Naive B cell (primary cell): ENCODE measurements around the gene EXOC6B. TPM values are rescaled to one million over a fixed set of nuclear protein-coding genes. Genes with fewer than 3 reads are reported as not detected.

Experiments used
- ATAC-seq, 2 donors: fragments of 150-1000 bp; cut with Tn5 transposase; 2 replicates each; pipeline ENCODE4 v1.10.0; 2021; ENCODE audit warnings: low read depth in 2 of 2, mild to moderate bottlenecking in 2 of 2, moderate library complexity in 2 of 2
- DNase-seq: peaks from one replicate; pipeline ENCODE4 v3.0.0; 2022
- H3K27ac Mint-ChIP-seq, 6 donors: one replicate each; pipeline ENCODE4 v1.8.0; 2020 to 2022; ENCODE audit warnings: mild to moderate bottlenecking in 6 of 6, mixed read lengths in 6 of 6, moderate library complexity in 5 of 6, inconsistent platforms in 2 of 6
- H3K27me3 Mint-ChIP-seq, 3 donors: one replicate each; pipeline ENCODE4 v1.8.0; 2021 to 2022; ENCODE audit warnings: mixed read lengths in 3 of 3, mild to moderate bottlenecking in 1 of 3
- H3K36me3 Mint-ChIP-seq, 2 donors: one replicate each; pipeline ENCODE4 v1.8.0; 2020 to 2022; ENCODE audit warnings: mixed read lengths in 2 of 2, inconsistent platforms in 1 of 2, mild to moderate bottlenecking in 1 of 2
- H3K4me1 Mint-ChIP-seq, 3 donors: one replicate each; pipeline ENCODE4 v1.8.0; 2020 to 2022; ENCODE audit warnings: mixed read lengths in 3 of 3, inconsistent platforms in 1 of 3, mild to moderate bottlenecking in 1 of 3, moderate library complexity in 1 of 3
- H3K4me3 Mint-ChIP-seq, 8 donors: one replicate each; pipeline ENCODE4 v1.8.0; 2020 to 2022; ENCODE audit warnings: mild to moderate bottlenecking in 8 of 8, mixed read lengths in 8 of 8, moderate library complexity in 8 of 8, inconsistent platforms in 2 of 8
- H3K9me3 Mint-ChIP-seq, 7 donors: one replicate each; pipeline ENCODE4 v1.8.0; 2020 to 2022; ENCODE audit warnings: mixed read lengths in 7 of 7, mild to moderate bottlenecking in 5 of 7, inconsistent platforms in 2 of 7, moderate library complexity in 1 of 7
- polyA plus RNA-seq, 6 donors: library from polyadenylated mRNA; unstranded; fragments of 300-500 nt; fragmentation: Illumina TruSeq; gene quantifications; one replicate each; pipeline ENCODE4 v1.2.3, GENCODE V29; 2021; ENCODE audit warnings: low read depth in 6 of 6

EXOC6B gene
- polyA plus RNA-seq, 6 donors from 2014 or later = 1.8 to 3.0 (median 2.6) TPM; not detected in 1

DNA sequence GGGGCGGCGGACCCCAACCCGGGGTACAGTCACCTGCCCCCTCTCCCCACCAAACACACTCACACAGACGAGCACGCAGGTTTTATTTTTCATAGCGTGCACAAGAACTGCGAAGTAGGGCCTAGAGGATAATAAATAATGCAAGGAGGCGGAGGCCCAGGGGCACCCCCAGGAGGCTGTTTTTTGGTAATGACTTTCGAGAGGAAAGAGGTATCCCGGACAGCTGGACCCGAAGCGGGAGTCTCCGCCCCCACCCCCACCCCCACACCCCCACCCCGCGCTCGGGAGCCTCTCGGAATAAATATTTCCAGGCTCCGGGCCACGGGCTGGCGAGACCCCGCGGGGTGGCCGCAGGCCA, 681.6 kb downstream of the EXOC6B start:
- DNase-seq (no peak), ATAC-seq (no peak)
- peaks cover 27 to 84% (median 65%) of the 10 kb centered on the region in 3 donors for H3K27me3 Mint-ChIP-seq
- H3K4me3 Mint-ChIP-seq = peak overlapping the region in 6 of 8 donors; percentile 33 to 75 (median 64)
- H3K4me1 Mint-ChIP-seq = peaks cover 21 to 41% (median 35%) of the 10 kb centered on the region in 3 donors
- H3K36me3 Mint-ChIP-seq = peaks cover 0 to 9% of the 10 kb centered on the region in 2 donors
- H3K27ac Mint-ChIP-seq = peak overlapping the region in 1 of 6 donors; percentile 47
- H3K9me3 Mint-ChIP-seq = peaks cover 0 to 12% (median 7%) of the 10 kb centered on the region in 7 donors

DNA sequence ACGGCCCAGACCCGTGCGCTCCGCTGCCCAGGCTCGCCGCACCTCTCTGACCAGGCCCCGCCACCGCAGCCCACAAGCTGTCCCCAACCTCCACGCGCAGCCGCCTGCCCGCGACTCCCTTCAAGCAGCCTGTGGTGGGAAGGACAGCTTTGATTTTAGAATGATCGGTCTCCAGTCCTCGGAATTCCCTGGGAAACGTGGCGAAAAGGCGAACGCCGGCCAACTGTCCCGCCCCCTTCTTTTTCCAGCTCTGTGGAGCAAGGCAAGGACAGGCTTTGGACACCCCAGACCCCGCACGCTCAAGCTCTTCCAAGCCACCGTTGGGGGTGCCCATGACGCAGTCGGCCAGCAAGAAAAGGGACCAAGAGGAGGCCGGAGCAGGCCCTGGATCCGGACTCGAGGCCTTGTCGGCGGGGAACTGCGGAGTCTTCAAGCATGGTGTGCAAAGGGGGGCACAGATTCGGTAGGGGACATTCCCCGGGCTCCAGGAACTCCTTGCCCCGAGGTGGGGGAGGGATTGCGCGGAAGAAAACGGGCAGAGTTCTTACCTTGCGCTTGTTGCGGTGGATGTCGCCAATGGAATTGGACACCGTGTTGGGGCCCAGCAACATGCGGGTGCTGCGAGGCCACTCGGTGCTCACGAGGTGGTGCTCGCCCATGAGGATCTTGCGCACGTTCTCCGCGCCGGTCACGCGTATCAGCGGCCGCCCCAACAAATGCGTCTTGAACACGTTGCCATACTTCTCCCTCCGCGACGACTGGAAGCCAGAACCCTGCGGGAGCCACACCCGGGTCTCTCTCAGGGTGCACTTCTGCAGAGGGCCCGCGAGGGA, 682.2 kb downstream of the EXOC6B start:
- Mint-ChIP-seq H3K36me3 (peaks cover 0 to 8% of the 10 kb centered on the region in 2 donors), H3K27me3 (peaks cover 21 to 78% (median 59%) of the 10 kb centered on the region in 3 donors), H3K9me3 (peaks cover 0 to 12% (median 7%) of the 10 kb centered on the region in 7 donors), H3K27ac (no peak overlapping the region), H3K4me1 (peaks cover 15 to 35% (median 31%) of the 10 kb centered on the region in 3 donors), H3K4me3 (peak overlapping the region in 6 of 8 donors; percentile 53 to 75 (median 64))
- DNase-seq = no peak
- no peak for ATAC-seq

DNA sequence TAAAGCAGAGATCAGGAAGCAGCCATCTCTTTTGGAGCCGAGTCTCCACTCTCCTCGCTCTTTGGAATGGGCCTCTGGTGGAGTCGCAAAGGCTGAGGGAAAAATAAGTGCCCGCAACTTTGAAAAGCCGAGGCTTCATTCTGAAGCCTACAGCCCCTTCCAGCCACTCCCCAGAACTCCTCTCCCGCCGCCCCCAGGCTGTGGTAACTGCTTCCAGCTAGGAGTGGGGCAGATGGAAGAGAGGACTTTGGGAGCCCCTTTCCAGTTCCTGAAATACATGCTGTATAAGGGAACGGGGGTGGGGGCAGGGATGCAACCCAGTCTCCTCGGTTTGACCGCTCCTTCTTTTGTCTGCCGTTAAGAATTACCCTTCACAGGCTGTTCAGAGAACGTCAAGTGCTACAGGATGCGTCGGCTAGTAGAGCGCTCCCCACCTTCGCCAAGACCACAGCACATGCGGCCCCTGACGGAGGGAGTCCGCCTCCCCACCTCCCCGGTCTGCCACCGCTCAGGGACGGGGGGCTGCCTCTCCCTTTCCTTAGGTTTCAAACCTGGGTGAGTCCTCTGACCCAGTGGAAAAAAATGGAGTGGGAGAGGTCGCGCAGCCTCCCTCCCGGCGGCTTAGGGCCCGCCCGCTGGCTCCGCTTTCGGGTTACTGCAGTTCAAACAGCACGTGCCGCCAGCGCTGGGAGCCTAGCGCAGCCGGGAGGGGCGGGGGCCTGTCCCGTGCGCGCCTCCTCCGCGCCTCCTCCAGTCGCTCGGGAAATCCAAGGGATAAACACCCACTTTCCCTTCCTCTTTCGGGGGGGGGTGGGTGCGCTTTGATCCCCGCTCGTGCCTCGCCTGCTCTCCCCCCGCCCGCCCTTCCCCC, 683.0 kb downstream of the EXOC6B start:
- Mint-ChIP-seq H3K4me1 (peaks cover 13 to 29% (median 25%) of the 10 kb centered on the region in 3 donors), H3K27me3 (peaks cover 15 to 71% (median 51%) of the 10 kb centered on the region in 3 donors), H3K27ac (no peak overlapping the region), H3K4me3 (peak overlapping the region in 2 of 8 donors; percentile 25 to 42), H3K9me3 (peaks cover 0 to 9% (median 6%) of the 10 kb centered on the region in 7 donors), H3K36me3 (peaks cover 0 to 8% of the 10 kb centered on the region in 2 donors)
- no peak for ATAC-seq
- DNase-seq = no peak

DNA sequence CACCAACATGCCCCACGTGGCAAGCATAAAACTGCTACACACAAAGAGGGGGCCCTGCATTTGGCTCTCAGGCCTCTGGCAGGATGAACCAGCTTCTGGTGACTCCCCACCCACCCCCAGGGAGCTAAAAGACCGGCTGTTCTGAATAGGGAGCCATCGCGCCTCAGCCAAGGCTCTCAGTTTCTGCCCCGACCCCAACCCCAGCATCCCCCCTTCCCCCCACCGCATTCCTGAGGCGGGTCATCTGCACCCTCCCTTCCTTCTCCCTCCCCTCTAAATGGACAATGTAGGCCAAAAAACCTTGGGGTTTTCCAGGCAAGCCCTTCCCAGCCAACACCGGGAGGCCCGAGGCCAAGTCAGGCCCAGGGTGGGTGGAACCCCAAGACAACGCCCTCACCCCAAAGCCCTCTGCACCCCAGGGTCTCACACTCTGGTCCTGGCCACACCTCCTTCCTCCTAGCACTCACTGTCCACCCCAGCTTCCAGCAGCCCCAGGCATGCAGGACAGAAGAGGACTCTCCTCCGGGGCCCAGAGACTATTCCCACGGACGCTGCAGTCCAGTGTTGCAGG, 683.9 kb downstream of the EXOC6B start:
- H3K27ac Mint-ChIP-seq = peak overlapping the region in 1 of 6 donors; percentile 78
- peaks cover 0 to 7% (median 6%) of the 10 kb centered on the region in 7 donors for H3K9me3 Mint-ChIP-seq
- peaks cover 0 to 8% of the 10 kb centered on the region in 2 donors for H3K36me3 Mint-ChIP-seq
- DNase-seq = no peak
- no peak for ATAC-seq
- H3K27me3 Mint-ChIP-seq = peaks cover 12 to 72% (median 55%) of the 10 kb centered on the region in 3 donors
- peak overlapping the region in 1 of 8 donors; percentile 42 for H3K4me3 Mint-ChIP-seq
- peaks cover 17 to 31% (median 24%) of the 10 kb centered on the region in 3 donors for H3K4me1 Mint-ChIP-seq

DNA sequence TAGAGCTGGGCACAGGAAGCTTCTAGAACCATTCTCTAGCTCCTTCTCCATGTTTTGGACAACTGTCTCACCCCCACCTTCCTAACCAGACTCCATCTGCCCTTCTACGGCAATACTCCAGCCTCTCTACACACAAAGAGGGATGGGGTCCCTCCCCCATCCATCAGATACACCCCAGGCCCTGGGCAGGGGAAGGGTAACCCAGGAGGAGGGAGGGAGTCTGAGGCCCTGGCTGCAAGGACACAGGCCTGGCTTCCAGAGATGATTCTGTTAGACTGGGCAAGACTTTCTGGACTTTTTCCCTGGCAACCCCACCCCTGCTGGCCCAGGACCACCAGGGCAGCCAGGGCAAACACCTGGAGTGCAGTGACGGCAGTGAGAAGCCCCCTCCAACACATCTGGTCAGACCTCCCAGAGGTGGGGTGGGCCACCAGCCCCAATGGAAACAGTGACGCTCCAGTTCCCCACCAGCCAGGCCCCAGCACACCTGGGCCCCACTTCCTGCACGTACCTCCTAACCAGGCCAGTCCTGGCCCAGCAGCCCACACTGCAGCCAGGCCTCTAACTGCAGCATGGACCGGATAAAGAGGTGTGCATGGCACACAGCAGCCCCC, 684.7 kb downstream of the EXOC6B start:
- Mint-ChIP-seq H3K27ac (peak overlapping the region in 1 of 6 donors; percentile 61), H3K4me1 (peaks cover 12 to 25% (median 16%) of the 10 kb centered on the region in 3 donors), H3K36me3 (peaks cover 0 to 8% of the 10 kb centered on the region in 2 donors), H3K9me3 (peaks cover 0 to 1% (median 0%) of the 10 kb centered on the region in 7 donors), H3K4me3 (no peak overlapping the region), H3K27me3 (peaks cover 5 to 70% (median 47%) of the 10 kb centered on the region in 3 donors)
- ATAC-seq = no peak
- no peak for DNase-seq

DNA sequence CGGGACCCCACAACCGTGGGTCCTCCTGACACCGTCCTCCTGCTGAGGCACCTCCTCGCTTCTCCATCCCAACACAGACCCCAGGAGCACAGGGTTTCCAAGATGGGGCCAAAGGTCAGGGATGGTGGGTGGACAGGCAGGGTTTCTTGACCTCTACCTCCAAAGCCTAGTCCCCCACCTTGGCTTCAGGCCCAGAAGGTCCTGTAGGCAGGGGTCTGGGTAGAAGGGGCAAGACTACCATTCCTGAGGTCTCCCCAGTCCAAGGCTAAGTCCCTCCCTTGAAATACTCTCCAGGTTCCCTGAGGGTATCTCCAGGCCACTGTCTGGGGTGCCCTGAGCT, 685.2 kb downstream of the EXOC6B start:
- H3K9me3 Mint-ChIP-seq = peaks cover 0 to 1% (median 0%) of the 10 kb centered on the region in 7 donors
- peaks cover 3 to 69% (median 42%) of the 10 kb centered on the region in 3 donors for H3K27me3 Mint-ChIP-seq
- H3K4me3 Mint-ChIP-seq = no peak overlapping the region
- peaks cover 0 to 4% of the 10 kb centered on the region in 2 donors for H3K36me3 Mint-ChIP-seq
- ATAC-seq (no peak), DNase-seq (no peak)
- peaks cover 10 to 22% (median 10%) of the 10 kb centered on the region in 3 donors for H3K4me1 Mint-ChIP-seq
- no peak overlapping the region for H3K27ac Mint-ChIP-seq

DNA sequence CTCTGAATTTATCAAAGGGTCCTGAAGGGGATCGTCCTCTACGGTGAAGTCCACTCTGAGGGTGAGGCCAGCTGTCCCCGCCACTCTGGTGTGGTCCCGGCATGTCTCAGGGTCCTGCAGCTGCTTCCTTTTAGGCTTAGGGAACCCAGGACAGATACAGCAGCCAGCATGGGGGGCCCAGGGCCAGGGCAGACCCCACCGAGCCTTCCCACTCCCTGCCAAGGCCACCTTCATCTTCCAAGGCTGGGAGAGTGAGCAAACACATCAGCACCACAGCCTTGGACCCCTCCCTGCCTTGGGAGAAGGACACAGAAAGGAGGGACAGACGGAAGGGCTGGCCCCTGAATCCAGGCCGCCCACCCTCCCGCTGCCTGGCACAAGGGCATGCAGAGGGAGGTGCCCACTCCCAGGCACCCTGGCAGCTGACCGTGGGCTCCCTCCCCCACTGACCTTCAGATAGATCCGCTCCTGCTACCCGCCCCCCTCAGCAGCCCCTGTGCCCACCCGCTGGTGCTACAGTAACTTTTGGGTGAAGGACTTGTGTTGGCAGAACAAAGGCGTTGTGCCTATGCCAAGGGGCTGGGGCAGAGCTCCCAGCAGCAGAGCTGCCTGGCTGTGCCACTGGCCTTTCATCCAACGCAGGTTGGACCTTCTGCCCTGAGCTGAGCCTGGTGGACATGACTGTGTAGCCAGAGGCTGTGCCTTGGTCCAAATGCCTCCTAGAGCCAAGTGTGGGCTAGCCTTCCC, 685.8 kb downstream of the EXOC6B start:
- no peak for ATAC-seq
- DNase-seq = no peak
- Mint-ChIP-seq H3K9me3 (no peaks in the 10 kb centered on the region), H3K4me1 (peaks cover 7 to 17% (median 8%) of the 10 kb centered on the region in 3 donors), H3K36me3 (no peaks in the 10 kb centered on the region), H3K27ac (no peak overlapping the region), H3K27me3 (peaks cover 0 to 65% (median 37%) of the 10 kb centered on the region in 3 donors), H3K4me3 (no peak overlapping the region)

DNA sequence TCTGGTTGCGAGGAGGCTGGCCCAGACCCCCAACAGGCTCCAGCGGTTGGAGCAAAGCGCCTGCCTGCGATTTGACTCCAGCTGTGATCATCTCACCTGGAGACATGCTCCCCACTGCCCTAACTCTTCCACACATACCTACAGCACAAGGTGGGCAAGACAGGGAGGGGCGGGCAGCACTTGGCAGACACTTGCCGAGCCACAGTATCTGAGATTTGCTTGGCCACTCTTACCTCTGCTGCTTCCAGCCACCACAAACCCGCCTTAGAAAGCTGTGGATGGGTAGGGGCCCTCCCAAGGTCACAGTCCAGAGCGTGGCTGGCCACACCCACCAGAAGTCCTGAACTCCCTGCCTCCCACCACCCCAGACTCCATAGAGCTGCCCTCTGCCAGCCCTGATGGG, 686.4 kb downstream of the EXOC6B start:
- ATAC-seq (no peak), DNase-seq (no peak)
- H3K9me3 Mint-ChIP-seq = no peaks in the 10 kb centered on the region
- H3K4me1 Mint-ChIP-seq = peaks cover 7 to 14% (median 8%) of the 10 kb centered on the region in 3 donors
- peaks cover 0 to 66% (median 37%) of the 10 kb centered on the region in 3 donors for H3K27me3 Mint-ChIP-seq
- no peak overlapping the region for H3K4me3 Mint-ChIP-seq
- H3K36me3 Mint-ChIP-seq = no peaks in the 10 kb centered on the region
- no peak overlapping the region for H3K27ac Mint-ChIP-seq

DNA sequence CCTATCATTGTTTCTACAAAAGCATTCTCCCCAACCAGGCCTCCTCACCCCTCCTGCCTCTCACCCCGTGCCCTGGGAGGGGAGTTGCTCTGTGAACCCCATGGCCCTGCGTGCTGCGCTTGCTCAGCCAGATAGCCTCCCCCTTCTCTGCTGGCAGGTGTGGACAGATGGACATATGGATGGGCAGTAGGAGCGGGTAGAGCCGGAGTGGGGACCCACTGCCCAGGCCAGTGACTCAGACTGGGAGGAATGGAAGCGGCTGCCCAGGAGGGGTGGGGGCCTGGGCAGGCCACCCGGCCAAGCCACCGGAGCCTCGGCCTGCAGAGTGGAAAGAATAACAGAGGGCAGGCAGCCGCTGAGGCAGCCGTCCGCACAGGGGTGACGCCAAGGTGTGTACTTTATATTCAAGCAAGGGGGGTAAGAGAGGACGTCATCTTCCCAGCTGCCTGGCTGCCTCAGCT, 686.9 kb downstream of the EXOC6B start:
- no peaks in the 10 kb centered on the region for H3K9me3 Mint-ChIP-seq
- ATAC-seq (no peak), DNase-seq (no peak)
- peaks cover 0 to 64% (median 36%) of the 10 kb centered on the region in 3 donors for H3K27me3 Mint-ChIP-seq
- no peak overlapping the region for H3K27ac Mint-ChIP-seq
- H3K4me3 Mint-ChIP-seq = no peak overlapping the region
- H3K4me1 Mint-ChIP-seq = peaks cover 5 to 12% (median 7%) of the 10 kb centered on the region in 3 donors
- H3K36me3 Mint-ChIP-seq = no peaks in the 10 kb centered on the region

DNA sequence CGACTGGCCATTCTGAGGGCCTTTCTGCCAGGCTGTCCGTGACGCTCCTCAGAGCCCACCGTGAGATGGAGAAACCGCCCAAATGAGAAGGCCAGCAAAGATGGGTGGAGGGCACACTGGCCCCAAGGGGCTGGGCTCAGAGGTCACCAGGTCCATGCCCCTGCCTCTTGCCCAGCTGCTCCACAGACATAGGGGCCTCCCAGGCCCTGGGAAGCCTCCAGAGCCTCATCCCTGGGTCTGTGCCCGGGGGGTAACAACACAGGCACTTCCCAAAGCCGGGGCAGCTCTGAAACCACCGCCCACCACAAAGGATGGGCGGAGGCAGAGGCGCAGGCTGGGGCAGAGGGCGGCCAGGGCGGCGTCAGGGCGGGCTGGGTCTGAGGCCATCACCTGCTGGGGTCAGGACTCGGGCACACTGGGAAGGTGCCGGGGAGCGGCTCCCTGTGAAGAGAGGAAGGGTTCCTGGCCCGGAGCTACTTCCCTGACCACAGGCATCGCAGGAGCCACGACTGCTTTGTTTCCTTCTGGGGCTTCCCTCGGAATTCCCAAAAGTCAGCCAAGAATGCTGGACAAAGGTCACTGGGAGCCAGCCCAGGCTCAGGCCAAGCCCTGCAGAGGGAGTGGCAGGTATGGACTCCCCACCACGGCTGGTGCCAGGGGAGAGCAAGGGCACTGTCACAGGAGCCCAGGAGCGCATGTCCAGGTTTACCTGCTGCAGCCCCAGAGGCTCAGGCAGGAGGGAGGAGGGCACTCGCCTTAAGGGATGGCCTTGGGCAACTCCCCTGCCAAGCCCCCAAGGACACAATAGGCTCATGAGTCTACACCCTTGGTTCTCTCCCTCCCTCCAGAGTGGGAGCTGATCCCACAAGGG, 687.6 kb downstream of the EXOC6B start:
- H3K9me3 Mint-ChIP-seq = no peaks in the 10 kb centered on the region
- peaks cover 0 to 57% (median 29%) of the 10 kb centered on the region in 3 donors for H3K27me3 Mint-ChIP-seq
- peaks cover 0 to 6% (median 4%) of the 10 kb centered on the region in 3 donors for H3K4me1 Mint-ChIP-seq
- H3K36me3 Mint-ChIP-seq = no peaks in the 10 kb centered on the region
- no peak for DNase-seq
- H3K27ac Mint-ChIP-seq = no peak overlapping the region
- no peak overlapping the region for H3K4me3 Mint-ChIP-seq
- no peak for ATAC-seq

DNA sequence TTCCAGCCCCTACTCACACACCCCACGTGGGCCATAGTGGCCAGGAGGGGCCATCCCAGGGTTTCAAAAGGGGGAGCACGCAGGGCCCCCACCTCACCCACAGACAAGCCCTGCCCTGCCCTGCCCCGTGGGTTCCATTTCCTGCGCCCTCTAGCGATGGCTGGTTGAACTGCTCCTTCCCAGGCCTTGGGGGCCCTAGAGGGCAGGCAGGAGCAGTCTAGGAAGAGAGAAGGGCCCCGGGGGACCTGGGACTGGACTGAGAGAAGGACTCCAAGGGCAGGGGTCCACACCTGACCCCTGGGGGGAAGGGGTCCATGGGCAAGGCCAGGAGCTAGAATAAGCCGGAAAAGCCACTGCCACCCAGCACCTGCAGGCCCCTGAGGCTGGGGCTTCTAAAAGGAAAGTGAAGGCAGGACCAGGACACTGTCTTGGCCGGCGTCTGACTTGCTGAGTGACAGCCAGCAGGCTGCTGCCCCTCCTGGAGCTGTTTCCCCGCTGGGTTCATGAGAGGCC, 688.3 kb downstream of the EXOC6B start:
- no peak overlapping the region for H3K27ac Mint-ChIP-seq
- no peaks in the 10 kb centered on the region for H3K36me3 Mint-ChIP-seq
- peak; percentile 54 to 56 for ATAC-seq
- no peaks in the 10 kb centered on the region for H3K9me3 Mint-ChIP-seq
- H3K4me1 Mint-ChIP-seq = peaks cover 0 to 6% (median 4%) of the 10 kb centered on the region in 3 donors
- H3K27me3 Mint-ChIP-seq = peaks cover 0 to 60% (median 24%) of the 10 kb centered on the region in 3 donors
- no peak overlapping the region for H3K4me3 Mint-ChIP-seq
- no peak for DNase-seq
